HG02943 (cell line): ENCODE data around the gene ZNF8.
A peak's percentile ranks its signal among the peaks of the same experiment; 100 is the strongest.
"Not testable (repeated sequence)": the region's sequence is repeated elsewhere in the genome, so short reads cannot be mapped to it uniquely, and the experiment has no call there.

Experiments used
- ATAC-seq: cut with Tn5 transposase; IDR thresholded peaks from one replicate; pipeline ENCODE4 v1.9.1; 2021; ENCODE audit warnings: mild to moderate bottlenecking, low read depth, moderate library complexity; ENCODE audit not compliant: unreplicated experiment

The ZNF8 gene

DNA sequence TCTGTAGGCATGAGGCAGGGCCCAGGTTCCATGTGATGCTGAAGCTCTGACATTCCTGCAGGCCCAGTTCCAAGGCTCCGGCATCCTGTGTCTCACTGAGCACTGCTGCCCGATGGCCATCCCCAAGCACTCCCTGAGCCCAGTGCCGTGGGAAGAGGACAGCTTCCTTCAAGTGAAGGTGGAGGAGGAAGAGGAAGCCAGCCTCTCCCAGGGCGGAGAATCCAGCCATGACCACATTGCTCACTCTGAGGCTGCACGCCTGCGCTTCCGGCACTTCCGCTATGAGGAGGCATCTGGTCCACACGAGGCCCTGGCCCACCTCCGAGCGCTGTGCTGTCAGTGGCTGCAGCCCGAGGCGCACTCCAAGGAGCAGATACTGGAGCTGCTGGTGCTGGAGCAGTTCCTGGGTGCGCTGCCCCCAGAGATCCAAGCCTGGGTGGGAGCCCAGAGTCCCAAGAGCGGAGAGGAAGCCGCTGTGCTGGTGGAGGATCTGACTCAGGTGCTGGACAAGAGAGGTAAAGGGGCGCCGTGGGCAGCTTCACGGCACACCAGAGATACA lies 56.0 kb downstream of the ZNF8 start:
- no peak for ATAC-seq

DNA sequence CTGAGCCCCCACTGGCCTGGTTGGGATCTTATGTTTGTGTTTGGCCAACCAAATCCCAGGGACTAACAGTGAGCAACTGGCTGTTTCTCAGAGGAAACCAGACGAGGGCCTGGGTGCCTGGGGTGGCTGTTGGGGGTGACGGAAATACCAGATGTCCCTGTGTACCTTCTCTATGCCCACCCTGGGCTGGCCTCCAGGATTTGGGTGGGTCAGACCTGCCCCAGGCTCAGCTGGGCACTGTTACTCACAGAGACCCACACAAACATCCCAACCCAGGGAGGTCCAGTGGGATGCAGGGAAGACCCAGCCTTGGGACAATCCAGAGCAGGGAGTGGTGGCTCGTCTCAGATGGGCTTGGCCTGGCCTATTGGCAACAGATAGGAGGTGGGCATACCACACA lies 56.9 kb downstream of the ZNF8 start:
- no peak for ATAC-seq

DNA sequence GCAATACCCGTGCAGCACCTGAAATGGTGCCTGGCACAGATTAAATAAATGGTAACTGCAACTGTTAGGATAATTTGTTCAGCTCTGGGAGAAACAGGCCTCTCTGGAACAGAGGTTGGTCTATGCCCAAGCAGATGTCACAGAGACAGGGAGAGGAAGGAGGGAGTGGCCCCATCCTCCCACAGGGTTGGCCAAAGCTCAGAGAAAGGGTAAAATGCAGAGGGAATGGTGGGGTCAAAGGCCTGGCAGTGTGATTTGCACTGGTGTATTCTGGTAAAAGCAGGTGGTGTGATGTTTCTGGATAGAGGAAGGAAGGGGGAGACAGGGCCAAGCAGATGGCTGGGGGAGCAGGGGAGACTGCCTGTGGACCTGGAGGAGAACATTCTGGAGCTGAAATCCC lies 57.5 kb downstream of the ZNF8 start:
- no peak for ATAC-seq

DNA sequence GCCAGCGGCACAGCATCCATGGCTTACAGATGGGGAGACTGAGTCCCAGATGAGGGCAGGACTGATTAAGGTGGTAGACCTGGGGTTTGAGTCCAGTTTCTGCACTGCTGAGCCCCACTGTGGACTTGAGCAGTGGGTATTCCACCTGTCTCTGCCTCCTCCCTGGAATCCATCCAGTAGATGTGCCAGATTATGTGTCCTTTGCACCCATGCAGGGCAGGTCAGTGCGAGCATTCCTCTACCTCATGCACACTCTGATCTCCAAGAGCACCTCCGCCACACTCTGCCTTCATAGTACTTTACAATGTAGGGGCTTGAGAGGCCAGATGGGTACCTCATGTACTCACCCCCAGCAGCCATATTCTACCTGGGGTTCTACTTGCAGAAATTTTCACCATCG lies 58.1 kb downstream of the ZNF8 start:
- ATAC-seq, result no peak

DNA sequence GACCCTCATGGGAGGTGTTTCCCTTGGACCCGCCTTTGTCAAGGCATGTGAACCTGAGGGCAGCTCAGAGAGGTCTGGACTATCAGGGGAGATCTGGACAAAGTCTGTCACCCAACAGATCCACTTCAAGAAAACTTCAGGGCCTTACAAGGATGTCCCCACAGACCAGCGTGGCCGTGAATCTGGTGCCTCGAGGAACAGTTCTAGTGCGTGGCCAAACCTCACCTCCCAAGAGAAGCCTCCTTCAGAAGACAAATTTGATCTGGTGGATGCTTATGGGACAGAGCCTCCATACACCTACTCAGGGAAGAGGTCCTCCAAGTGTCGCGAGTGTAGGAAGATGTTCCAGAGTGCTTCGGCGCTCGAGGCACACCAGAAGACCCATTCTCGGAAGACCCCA lies 59.6 kb downstream of the ZNF8 start:
- ATAC-seq, result no peak

DNA sequence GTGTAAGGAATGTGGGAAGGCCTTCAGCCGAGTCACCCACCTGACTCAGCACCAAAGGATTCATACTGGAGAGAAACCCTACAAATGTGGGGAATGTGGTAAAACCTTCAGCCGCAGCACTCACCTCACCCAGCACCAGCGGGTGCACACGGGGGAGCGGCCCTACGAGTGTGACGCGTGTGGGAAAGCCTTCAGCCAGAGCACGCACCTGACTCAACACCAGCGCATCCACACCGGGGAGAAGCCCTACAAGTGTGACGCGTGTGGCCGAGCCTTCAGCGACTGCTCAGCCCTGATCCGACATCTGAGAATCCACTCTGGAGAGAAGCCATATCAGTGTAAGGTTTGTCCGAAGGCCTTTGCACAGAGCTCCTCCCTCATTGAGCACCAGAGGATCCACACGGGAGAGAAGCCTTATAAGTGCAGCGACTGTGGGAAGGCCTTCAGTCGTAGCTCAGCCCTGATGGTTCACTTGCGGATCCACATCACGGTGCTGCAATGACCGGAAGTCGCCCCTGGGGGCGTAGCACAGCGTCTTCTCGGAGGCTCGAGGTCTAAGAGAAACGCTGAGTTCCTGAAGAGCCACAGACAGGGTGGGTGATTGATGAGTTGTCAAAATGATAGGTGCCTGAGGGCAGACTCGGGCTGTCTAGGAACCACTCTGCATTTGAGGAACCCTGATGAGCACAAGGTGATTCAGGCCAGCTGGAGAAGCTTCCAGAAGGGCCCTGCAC lies 60.2 kb downstream of the ZNF8 start:
- ATAC-seq, result no peak

DNA sequence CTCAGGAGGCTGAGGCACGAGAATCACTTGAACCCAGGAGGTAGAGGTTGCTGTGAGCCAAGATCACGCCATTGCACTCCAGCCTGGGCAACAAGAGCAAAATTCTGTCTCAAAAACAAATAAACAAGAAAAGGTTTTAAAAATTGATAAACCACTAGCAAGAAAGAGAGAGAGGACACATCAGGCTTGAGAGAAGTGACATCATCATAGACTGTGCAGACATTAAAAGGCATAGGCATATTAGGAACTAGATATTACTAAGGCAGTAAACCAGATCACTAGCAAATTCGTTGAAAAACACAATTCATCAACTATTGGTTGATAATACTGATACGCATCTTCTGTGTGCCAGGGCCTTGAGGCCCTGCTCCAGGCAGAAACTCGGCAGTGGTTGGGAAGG lies 66.8 kb downstream of the ZNF8 start:
- ATAC-seq, result no peak

DNA sequence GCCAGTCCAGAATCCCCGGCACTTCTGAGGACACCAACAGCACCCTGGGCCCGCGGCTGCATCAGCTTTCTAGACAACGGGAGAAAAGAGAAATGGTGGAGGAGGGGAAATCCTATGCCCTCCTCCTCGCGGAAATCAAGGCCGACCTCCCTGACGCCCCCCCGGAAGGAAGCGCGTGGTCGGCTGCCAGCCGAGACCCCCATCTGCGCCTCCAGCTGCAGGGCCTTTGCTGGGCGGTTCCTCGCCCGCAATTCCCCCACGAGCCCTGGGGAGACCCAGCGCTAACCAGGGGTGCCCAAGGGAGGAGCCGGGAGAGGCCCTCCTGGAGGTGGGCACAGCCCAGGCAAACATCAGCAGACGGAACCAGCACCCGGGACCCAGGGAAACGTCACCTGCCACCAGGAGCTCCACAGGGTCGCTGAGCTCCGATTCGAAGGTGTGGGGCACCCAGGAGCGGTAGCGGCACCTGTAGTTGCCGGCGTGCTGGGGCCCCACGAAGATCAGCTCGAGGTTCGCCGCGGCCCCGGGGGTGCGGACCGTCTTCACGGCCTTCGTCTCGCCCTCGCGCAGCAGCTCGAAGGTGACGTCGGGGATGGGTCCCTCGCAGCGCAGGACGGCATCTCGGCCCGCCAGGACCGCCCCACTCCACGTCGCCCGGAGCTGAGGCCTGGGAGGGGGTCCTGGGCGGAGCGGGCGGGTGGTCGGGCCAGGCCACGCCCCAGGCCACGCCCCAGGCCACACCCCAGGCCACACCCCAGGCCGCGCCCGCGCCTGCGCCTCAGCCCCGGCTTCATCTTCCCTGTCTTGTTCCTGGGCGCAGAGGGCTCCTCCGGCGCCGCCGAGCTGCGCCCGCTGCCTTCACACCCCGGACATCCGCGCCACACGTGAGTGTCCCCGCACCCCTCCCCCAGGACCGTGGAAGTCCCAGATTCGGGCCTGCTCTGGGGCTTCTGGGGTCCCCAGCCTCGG lies 68.5 kb downstream of the ZNF8 start:
- ATAC-seq, result peak; percentile 69

DNA sequence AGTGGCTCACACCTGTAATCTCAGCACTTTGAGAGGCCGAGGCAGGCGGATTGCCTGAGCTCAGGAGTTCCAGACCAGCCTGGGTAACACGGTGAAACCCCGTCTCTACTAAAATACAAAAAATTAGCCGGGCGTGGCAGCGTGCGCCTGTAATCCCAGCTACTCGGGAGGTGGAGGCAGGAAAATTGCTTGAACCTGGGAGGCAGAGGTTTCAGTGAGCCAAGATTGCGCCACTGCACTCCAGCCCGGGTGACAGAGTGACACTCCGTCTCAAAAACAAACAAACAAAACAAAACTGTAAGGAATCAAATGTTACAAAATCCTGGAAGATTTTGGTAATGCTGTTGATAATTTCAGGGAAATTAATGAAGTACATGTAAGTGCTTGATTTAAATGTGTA lies 69.3 kb downstream of the ZNF8 start:
- ATAC-seq, result not testable (repeated sequence)

DNA sequence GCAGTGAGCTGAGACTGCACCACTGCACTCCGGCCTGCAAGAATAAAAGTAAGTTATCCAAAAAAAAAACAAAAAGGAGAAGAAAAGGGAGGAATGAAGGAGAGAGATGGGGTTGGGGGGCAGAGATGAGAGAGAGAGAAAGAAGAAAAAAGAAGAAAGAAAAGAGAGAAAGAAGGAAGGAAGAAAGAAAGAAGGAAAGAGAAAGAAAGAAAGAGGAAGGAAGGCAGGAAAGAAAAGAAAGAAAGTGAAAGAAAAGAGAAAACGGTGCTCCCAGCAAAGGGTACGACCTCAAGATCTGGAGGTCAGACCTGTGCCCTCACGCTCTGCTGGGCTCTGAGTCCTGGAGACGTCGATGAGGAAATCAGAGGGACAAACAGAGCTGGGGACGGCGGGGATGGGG lies 70.8 kb downstream of the ZNF8 start:
- ATAC-seq, result no peak

DNA sequence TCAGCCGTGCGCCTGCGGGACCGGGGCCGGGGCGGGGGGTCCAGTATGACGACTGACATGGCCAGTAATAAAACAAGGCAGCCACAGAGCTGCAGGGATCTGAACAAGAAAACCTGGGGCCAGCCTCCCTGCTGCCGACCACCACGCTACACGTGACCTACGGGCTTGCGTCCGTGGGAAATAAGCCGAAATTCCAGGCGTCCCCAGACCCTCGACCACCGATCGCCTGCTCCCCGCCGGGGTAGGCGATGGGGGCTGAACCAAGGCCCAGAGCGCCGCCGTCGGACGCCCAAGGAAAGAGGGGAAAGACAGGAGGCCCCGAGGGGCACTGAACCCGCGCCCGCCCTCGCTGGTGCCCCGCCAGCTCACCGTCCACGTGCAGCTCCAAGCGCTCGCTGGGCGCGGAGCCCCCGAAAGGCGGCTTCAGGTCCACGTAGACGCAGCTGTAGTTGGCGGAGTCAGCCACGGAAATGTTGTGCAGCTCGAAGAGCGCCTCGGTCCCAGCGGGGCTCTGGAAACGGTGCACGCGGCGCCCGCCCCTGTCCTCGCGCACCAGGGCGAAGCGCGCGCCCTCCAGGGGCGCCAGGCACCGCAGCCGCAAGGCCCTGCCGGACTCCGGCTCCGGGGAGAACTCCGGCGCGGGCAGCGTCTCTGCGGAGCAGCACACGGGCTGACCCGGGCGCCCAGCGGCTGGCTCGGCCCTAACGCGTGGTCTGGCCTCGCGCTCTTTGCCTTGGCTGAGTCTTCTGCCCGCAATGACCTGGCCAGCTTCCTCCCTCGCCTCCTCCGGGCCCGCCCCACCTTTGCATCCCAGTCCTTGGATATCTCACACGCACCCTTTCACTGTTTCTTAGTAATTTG lies 71.5 kb downstream of the ZNF8 start:
- no peak for ATAC-seq

DNA sequence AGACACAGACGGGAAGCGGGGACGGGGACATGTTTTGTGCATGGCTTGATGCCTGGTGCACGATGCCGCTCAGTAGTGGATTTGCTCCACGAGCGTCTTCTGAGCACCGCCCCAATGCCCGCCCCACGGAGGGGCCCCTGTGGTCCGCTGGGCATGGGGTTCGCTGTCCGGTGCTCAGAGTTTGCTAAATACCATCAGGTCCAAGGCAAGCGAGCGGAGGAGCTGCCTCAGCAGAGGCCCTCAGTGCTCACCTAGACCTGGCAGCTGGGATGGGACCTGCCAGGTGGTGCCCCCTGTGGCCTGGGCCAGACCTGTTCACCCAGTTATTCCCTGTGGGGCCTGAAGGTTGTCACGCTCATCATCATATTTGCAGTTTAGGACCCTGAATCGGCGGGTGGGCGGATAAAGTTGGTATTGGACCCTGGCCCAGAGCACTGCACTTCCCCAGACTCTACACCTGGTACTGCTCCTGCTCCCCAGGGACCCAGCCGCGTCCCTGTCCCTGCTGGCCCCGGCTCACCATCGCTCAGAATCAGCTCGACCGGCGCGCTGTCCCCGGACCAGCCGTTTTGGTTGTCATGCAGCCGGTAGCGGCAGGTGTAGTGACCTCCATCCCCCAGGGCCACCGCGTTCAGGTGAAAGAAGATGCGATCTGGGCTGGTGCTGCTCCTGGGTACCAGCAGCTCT lies 72.3 kb downstream of the ZNF8 start:
- no peak for ATAC-seq

DNA sequence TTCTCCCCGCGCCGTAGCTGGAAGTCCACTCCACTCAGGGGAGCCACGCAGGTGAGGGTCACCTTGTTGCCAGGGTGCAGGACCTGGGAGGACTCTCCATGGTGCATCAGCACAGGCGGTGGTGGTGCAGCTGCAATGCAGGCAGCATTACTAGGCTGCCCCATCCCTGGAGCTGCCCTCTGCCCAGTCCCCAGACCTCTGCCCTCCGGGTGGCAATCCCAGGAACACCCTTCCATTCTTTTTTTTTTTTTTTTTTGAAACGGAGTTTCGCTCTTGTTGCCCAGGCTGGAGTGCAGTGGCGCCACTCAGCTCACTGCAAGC lies 72.8 kb downstream of the ZNF8 start:
- ATAC-seq, result no peak

DNA sequence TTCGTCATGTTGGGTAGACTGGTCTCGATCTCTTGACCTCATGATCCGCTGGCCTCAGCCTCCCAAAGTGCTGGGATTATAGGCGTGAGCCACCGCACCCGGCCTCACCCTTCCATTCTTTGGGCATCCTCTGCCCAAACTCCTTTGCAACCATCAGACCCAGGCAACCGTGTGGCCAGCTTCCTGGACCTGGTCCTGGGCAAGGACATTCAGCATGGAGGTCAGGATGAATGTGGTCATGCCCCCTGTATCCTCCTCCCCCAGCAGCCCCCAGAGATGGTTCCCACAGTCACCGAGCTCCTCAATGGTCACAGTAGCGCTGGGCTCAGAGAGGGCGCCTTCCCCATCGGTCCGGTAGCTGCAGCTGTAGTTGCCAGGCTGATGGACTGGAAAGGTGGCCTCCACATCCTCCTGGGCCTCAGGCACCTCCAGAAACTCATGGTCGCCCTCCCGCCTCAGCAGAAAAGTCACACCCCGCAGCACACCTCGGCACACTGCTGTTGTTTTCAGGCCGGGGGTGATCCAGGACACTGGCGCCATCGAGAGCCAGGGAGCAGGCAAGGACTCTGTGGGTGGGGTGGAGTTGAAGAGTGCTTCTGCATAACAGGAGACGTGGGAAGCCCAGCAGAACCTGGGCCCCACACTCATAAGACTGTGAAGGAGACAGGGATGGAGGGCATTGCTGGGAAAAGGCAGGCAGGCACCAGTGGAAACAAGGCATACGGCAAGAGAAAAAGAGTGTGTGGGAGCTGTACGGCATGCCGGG lies 73.4 kb downstream of the ZNF8 start:
- no peak for ATAC-seq
